ENCODE results near the gene CLSTN1. TPM values are rescaled to one million over a fixed set of nuclear protein-coding genes. Genes with fewer than 3 reads are reported as not detected.

CLSTN1 gene
- total RNA-seq, 1 experiment from 2014 or later: 100 TPM

- peaks cover 0 to 3% of the 10 kb centered on the region in 2 experiments; a peak in 1 of 5 replicates for H3K9me3 Mint-ChIP-seq
Observed at GRCh38 chr1:9842781-9843575, 19.2 kb upstream of the CLSTN1 start.

More at GRCh38 chr1:9842781-9843575, 19.2 kb upstream of the CLSTN1 start:
- Histone ChIP-seq H3K4ac (ENCODE audit: low read depth, low read length) (no peak overlapping the region), H3K14ac (ENCODE audit: insufficient read depth, low read length) (no peak overlapping the region), H4K8ac (replicated peaks; ENCODE audit: insufficient read length, low read depth, low read length) (no peak overlapping the region), H3T11ph (ENCODE audit: low read length) (no peak overlapping the region), H3K23me2 (ENCODE audit: insufficient read length, low read depth, low read length, poor library complexity, severe bottlenecking) (no peaks in the 10 kb centered on the region), H2BK20ac (ENCODE audit: low read depth, low read length, poor library complexity, severe bottlenecking) (no peak overlapping the region), H3K27ac (ENCODE audit: insufficient read length, low read depth, low read length) (no peak overlapping the region), H2BK5ac (ENCODE audit: insufficient read length, low read length) (no peak overlapping the region), H2BK120ac (ENCODE audit: low read depth, low read length, poor library complexity, severe bottlenecking) (no peak overlapping the region), H2AK5ac (ENCODE audit: insufficient read length, low read length) (no peak overlapping the region), H3K23ac (ENCODE audit: insufficient read length, low read depth, low read length) (no peak overlapping the region), H3K9ac (ENCODE audit: extremely low read depth, insufficient read length, low read length) (no peak overlapping the region), H4K20me1 (ENCODE audit: control insufficient read depth, insufficient read depth, insufficient read length) (no peaks in the 10 kb centered on the region), H2BK12ac (ENCODE audit: insufficient read length, low read depth, low read length) (no peak overlapping the region), H3K79me2 (ENCODE audit: insufficient read depth, low read length) (no peaks in the 10 kb centered on the region), H3K9me3 (ENCODE audit: control insufficient read depth, low read depth, low read length) (no peaks in the 10 kb centered on the region), H3K18ac (ENCODE audit: insufficient read length, low read depth, low read length) (no peak overlapping the region), H4K5ac (ENCODE audit: insufficient read length, low read depth, low read length) (no peak overlapping the region), H3K56ac (ENCODE audit: insufficient read length, low read depth, low read length) (no peak overlapping the region), H4K91ac (ENCODE audit: insufficient read length, low read depth, low read length) (no peak overlapping the region), H2BK15ac (ENCODE audit: low read depth, low read length) (no peak overlapping the region), H2AFZ (ENCODE audit: low read length) (no peak overlapping the region), H3K27me3 (ENCODE audit: insufficient read depth, low read length) (no peaks in the 10 kb centered on the region), H3K4me2 (ENCODE audit: insufficient read depth, insufficient read length, low read length) (no peak overlapping the region), H3K4me1 (ENCODE audit: insufficient read depth, low read length) (no peaks in the 10 kb centered on the region), H3K79me1 (ENCODE audit: insufficient read depth, low read depth, low read length, poor library complexity, severe bottlenecking) (no peaks in the 10 kb centered on the region)
- WGBS (ENCODE audit: extremely low coverage, insufficient read length, low lambda C conversion rate): no CpG with 5 or more reads among the region's 20 CpGs
- peaks cover 24 to 41% of the 10 kb centered on the region in 2 experiments for H3K4me1 Mint-ChIP-seq
- no peak overlapping the region for H3K4me3 Mint-ChIP-seq
- H3K27ac Mint-ChIP-seq: no peak overlapping the region
- H3K36me3 Mint-ChIP-seq (ENCODE audit: insufficient read depth in 1 of 3, low read depth in 3 of 3): no peaks in the 10 kb centered on the region
- peak; percentile 26 for DNase-seq
- TF ChIP-seq CTCF (conservative IDR thresholded peaks at IDR 0.05): peak; percentile 37; the same call in 1 of the 3 replicates
- H3K27me3 Mint-ChIP-seq (ENCODE audit: low read depth): peaks cover 3% of the 10 kb centered on the region; the same call in 1 of the 2 replicates
